UCSD-AML1 (cell line): Measurements from ENCODE around the gene UBE3C.
"Not testable (repeated sequence)": the region's sequence is repeated elsewhere in the genome, so short reads cannot be mapped to it uniquely, and the experiment has no call there.

Experiments
- DNase-seq: peaks from one replicate; lab custom pipeline; 2025; ENCODE audit not compliant: unreplicated experiment; lab: John Stamatoyannopoulos, UW

Gene UBE3C

GRCh38 chr7:157271315-157271990 is 132.7 kb downstream of the UBE3C start:
- no peak for DNase-seq

- no peak for DNase-seq
These were observed 133.2 kb downstream of the UBE3C start for GRCh38 chr7:157271991-157272324.

- no peak for DNase-seq
These were observed 133.9 kb downstream of the UBE3C start for GRCh38 chr7:157272351-157273207.

GRCh38 chr7:157273208-157274093 is 134.7 kb downstream of the UBE3C start:
- DNase-seq = peak; percentile 42

- DNase-seq = not testable (repeated sequence)
These were observed 135.4 kb downstream of the UBE3C start for GRCh38 chr7:157274094-157274634.

- DNase-seq = no peak
These were observed 136.3 kb downstream of the UBE3C start for GRCh38 chr7:157274991-157275427.

- DNase-seq = no peak
These were observed 137.4 kb downstream of the UBE3C start for GRCh38 chr7:157276091-157276561.

GRCh38 chr7:157276731-157277562 is 138.2 kb downstream of the UBE3C start:
- peak; percentile 18 for DNase-seq

GRCh38 chr7:157277568-157277967 is 138.8 kb downstream of the UBE3C start:
- not testable (repeated sequence) for DNase-seq

- no peak for DNase-seq
These were observed 139.6 kb downstream of the UBE3C start for GRCh38 chr7:157278167-157278790.

- no peak for DNase-seq
These were observed 140.3 kb downstream of the UBE3C start for GRCh38 chr7:157278791-157279724.

- no peak for DNase-seq
These were observed 141.1 kb downstream of the UBE3C start for GRCh38 chr7:157279741-157280215.

GRCh38 chr7:157280216-157280841 is 141.6 kb downstream of the UBE3C start:
- no peak for DNase-seq

- no peak for DNase-seq
These were observed 142.7 kb downstream of the UBE3C start for GRCh38 chr7:157281221-157281998.

- DNase-seq = no peak
These were observed 143.5 kb downstream of the UBE3C start for GRCh38 chr7:157282141-157282801.

- no peak for DNase-seq
These were observed 145.7 kb downstream of the UBE3C start for GRCh38 chr7:157284229-157285014.
